Esophagus squamous epithelium (tissue), 4 donors: ENCODE data around the gene ATP23.

Experiments
- CTCF ChIP-seq, 6 experiments: fragments of 450-650 bp in 4 of 6; fragments of 200-600 bp in 2 of 6; sonication (generic) in 2 of 6; IDR thresholded peaks; one replicate each; pipeline ENCODE4 v1.5.1; 2016 to 2019; ENCODE audit warnings: antibody characterized with exemption in 6 of 6, mild to moderate bottlenecking in 4 of 6, moderate library complexity in 4 of 6
- POLR2A ChIP-seq, 4 donors: fragments of 450-650 bp; IDR thresholded peaks; one replicate each; pipeline ENCODE4 v1.6.1; 2017; ENCODE audit warnings: antibody characterized with exemption in 4 of 4, mild to moderate bottlenecking in 4 of 4, moderate library complexity in 3 of 4

DNA sequence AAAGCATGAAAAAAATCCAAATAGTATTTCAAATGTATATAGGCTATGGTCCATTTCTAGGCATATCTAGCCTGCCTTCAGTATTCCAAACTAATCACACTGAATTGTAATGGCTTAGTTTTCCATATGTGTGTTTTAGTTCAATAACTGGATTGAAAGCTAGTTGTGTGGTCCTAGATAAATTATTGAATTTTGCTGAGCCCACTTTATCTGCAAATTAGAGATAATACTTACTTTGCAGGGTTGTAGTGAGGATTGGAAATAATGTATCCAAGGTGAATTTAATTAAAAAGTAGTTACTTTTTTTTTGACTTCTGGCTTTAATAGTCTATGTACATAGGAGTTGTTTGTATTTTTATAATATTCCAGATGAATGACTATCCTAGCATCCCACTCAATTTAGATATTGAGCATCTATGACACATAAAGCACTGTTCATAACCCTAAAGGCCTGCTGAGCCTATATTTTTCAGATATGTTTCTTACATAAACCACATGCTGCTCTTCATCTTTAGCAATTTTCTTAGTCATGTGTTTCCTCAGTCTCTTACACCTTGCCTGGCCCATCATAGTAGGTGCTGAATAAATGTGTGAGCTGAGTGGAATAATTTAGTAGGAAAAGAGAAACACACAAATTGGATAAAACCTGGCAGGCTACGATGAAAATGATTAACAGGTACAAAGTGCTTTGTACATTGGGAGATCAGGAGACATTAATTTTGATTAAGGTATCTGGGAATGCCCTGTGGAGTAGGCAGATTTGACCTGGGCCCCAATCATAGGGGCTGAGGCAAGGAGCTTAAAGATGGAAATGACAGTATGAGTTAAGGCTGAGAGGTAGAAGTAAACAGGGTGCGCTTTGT is 1.1 kb upstream of the ATP23 start:
- TF ChIP-seq CTCF (IDR thresholded peaks at IDR 0.05) (no peak), POLR2A (IDR thresholded peaks at IDR 0.05) (no peak)
